ENCODE data around the gene TEX12. TPM values are rescaled to one million over a fixed set of nuclear protein-coding genes. Genes with fewer than 3 reads are reported as not detected.

Gene TEX12
- total and polyA plus RNA-seq, 2 of the 4 experiments (the other 2 are of a cell fraction): 0.12 TPM; not detected in 1

DNA sequence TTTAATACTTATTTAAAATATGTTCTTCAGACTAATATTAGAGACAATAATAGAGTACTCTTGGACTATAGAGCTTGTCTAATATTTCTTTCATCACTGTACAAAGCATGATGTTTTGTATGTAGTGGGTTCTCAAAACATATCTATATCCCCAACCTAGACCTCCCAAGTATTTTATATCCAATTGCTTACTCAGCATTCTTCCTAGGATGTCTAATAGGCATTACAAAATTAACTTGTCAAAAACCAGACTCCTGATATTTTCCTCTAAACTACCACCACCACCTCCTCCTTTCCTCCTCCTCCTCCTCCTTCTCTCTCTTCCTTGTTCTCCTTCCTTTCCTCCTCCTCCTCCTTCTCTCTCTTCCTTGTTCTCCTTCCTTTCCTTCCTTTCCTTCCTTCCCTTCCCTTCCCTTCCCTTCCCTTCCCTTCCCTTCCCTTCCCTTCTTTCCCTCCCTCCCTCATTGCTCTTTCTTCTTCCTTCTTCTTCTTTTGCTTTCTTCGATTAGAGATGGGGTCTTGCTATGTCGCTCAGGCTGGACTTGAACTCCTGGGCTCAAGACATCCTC, 29.4 kb downstream of the TEX12 start:
- TF ChIP-seq FOS (IDR thresholded peaks at IDR 0.05; ENCODE audit: low read depth, low read length): no peak
- TF ChIP-seq BHLHE40 (IDR thresholded peaks at IDR 0.05; ENCODE audit: low read depth, low read length): no peak
- TF ChIP-seq, protein P1, sequence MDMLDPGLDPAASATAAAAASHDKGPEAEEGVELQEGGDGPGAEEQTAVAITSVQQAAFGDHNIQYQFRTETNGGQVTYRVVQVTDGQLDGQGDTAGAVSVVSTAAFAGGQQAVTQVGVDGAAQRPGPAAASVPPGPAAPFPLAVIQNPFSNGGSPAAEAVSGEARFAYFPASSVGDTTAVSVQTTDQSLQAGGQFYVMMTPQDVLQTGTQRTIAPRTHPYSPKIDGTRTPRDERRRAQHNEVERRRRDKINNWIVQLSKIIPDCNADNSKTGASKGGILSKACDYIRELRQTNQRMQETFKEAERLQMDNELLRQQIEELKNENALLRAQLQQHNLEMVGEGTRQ (IDR thresholded peaks at IDR 0.05; ENCODE audit: low read depth, low read length): no peak
- no peak for TF ChIP-seq CEBPB (IDR thresholded peaks at IDR 0.05; ENCODE audit: low read depth, low read length)
- TF ChIP-seq RAD21 (IDR thresholded peaks at IDR 0.05; ENCODE audit: low read length): no peak
- TF ChIP-seq MAFK (IDR thresholded peaks at IDR 0.05; ENCODE audit: low read depth, low read length): peak; percentile 96
- TF ChIP-seq CHD1 (IDR thresholded peaks at IDR 0.05; ENCODE audit: low read depth, low read length): no peak
- TF ChIP-seq NFE2L2 (IDR thresholded peaks at IDR 0.05; ENCODE audit: low read depth, low read length): no peak
- TF ChIP-seq, protein P2, sequence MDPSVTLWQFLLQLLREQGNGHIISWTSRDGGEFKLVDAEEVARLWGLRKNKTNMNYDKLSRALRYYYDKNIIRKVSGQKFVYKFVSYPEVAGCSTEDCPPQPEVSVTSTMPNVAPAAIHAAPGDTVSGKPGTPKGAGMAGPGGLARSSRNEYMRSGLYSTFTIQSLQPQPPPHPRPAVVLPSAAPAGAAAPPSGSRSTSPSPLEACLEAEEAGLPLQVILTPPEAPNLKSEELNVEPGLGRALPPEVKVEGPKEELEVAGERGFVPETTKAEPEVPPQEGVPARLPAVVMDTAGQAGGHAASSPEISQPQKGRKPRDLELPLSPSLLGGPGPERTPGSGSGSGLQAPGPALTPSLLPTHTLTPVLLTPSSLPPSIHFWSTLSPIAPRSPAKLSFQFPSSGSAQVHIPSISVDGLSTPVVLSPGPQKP (IDR thresholded peaks at IDR 0.05; ENCODE audit: borderline replicate concordance, low read depth, low read length): no peak
- Histone ChIP-seq H2AK5ac (ENCODE audit: low read depth, low read length) (no peak overlapping the region), H4K20me1 (ENCODE audit: insufficient read depth, low read length) (no peaks in the 10 kb centered on the region), H3K79me1 (ENCODE audit: low read depth in 1 of 2, low read length in 2 of 2) (no peaks in the 10 kb centered on the region), H2BK120ac (ENCODE audit: low read depth, low read length) (no peak overlapping the region), H3K27me3 (ENCODE audit: control insufficient read depth, insufficient read depth, low read length) (no peaks in the 10 kb centered on the region; the same call in 1 of the 2 replicates), H3K9me3 (ENCODE audit: control insufficient read depth, insufficient read depth, low read length) (no peaks in the 10 kb centered on the region), H2AK9ac (replicated peaks; ENCODE audit: low read depth, low read length, poor library complexity) (no peak overlapping the region), H4K8ac (ENCODE audit: low read depth in 2 of 2, low read length in 2 of 2) (no peak overlapping the region), H3K4me3 (ENCODE audit: insufficient read depth, low read depth, low read length) (no peak overlapping the region), H3K56ac (ENCODE audit: extremely low read depth, insufficient read depth, low read length) (no peak overlapping the region), H3K27ac (ENCODE audit: insufficient read depth, low read length) (no peak overlapping the region), H3K23ac (ENCODE audit: low read depth, low read length) (no peak overlapping the region), H2BK15ac (ENCODE audit: low read depth, low read length) (no peak overlapping the region), H4K5ac (ENCODE audit: low read depth, low read length) (no peak overlapping the region), H3K4me2 (ENCODE audit: low read depth, low read length) (no peak overlapping the region), H3K4ac (ENCODE audit: low read depth, low read length) (no peak overlapping the region), H4K91ac (ENCODE audit: insufficient read depth, low read depth, low read length) (no peak overlapping the region), H3K14ac (replicated peaks; ENCODE audit: low read depth, low read length) (no peak overlapping the region), H2AFZ (replicated peaks; ENCODE audit: low read length, poor library complexity) (no peak overlapping the region), H3K4me1 (ENCODE audit: control insufficient read depth, insufficient read depth, low read length) (peaks cover 2% of the 10 kb centered on the region; the same call in 1 of the 2 replicates), H3K36me3 (ENCODE audit: control insufficient read depth, insufficient read depth, low read length) (no peaks in the 10 kb centered on the region), H3K18ac (ENCODE audit: low read depth, low read length) (no peak overlapping the region), H2BK5ac (ENCODE audit: low read depth, low read length, poor library complexity, severe bottlenecking) (no peak overlapping the region), H3K9me1 (ENCODE audit: insufficient read depth, low read length) (no peaks in the 10 kb centered on the region; the same call in 1 of the 2 replicates), H2BK20ac (ENCODE audit: low read depth, low read length) (no peak overlapping the region), H3K9ac (ENCODE audit: low read depth, low read length) (no peak overlapping the region)
- dilution Hi-C loops (cut with HindIII; ENCODE audit: low sequenced_read_pairs, unreplicated experiment): no loop called here
- no TSS peak for BruUV-seq (replicated peaks)
- intact Hi-C loops (cut with micrococcal nuclease): no loop called here
- in situ Hi-C loops (cut with MboI; ENCODE audit: low sequenced_read_pairs): no loop called here
- POLR2A ChIA-PET (ENCODE audit: unreplicated experiment): no interaction called here
- DNase-seq: no peak
- WGBS, 2 experiments (ENCODE audit: extremely low coverage in 2 of 2, insufficient read length in 1 of 2): no CpG with 5 or more reads among the region's 2 CpGs
- ATAC-seq (ENCODE audit: low read depth): no peak
- CTCF ChIA-PET: no interaction called here

All from IMR-90 (cell line).